ENCODE results near the gene RTN4. TPM values are rescaled to one million over a fixed set of nuclear protein-coding genes. Genes with fewer than 3 reads are reported as not detected.

The RTN4 gene
- total and polyA plus RNA-seq, 10 donors, result 55.2 to 215 (median 155) TPM

DNA sequence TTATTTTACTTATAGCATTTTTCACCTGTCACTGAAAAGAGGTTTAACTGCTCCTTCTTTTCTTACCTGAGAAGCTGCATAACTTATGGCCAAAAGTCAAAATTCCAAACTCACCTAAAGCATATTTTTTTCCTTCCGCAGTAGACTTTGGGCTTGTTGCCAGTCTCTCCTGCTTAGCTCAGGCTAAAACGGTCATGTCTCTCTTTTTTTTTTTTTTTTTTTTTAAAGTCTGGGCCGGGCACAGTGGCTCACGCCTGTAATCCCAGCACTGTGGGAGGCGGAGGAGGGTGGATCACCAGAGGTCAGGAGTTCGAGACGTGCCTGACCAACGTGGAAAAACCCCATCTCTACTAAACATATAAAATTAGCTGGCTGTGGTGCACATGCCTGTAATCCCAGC is 113.5 kb downstream of the RTN4 start:
- 82 to 88% (median 85%) methylated on average over 8 of the region's 8 CpGs for WGBS, 5 donors
- Histone ChIP-seq H3K27me3 (replicated peaks in 1 of 7) (no peaks in the 10 kb centered on the region), H3K4me1 (no peaks in the 10 kb centered on the region), H3K36me3 (no peaks in the 10 kb centered on the region), H3K9me3 (peaks cover 0 to 23% (median 17%) of the 10 kb centered on the region in 8 donors), H3K4me3 (no peak overlapping the region), H3K27ac (no peak overlapping the region)
- TF ChIP-seq POLR2A (IDR thresholded peaks at IDR 0.05), result no peak
- TF ChIP-seq, protein P1, sequence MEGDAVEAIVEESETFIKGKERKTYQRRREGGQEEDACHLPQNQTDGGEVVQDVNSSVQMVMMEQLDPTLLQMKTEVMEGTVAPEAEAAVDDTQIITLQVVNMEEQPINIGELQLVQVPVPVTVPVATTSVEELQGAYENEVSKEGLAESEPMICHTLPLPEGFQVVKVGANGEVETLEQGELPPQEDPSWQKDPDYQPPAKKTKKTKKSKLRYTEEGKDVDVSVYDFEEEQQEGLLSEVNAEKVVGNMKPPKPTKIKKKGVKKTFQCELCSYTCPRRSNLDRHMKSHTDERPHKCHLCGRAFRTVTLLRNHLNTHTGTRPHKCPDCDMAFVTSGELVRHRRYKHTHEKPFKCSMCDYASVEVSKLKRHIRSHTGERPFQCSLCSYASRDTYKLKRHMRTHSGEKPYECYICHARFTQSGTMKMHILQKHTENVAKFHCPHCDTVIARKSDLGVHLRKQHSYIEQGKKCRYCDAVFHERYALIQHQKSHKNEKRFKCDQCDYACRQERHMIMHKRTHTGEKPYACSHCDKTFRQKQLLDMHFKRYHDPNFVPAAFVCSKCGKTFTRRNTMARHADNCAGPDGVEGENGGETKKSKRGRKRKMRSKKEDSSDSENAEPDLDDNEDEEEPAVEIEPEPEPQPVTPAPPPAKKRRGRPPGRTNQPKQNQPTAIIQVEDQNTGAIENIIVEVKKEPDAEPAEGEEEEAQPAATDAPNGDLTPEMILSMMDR (IDR thresholded peaks at IDR 0.05 in 8 of 11, conservative IDR thresholded peaks at IDR 0.05 in 3 of 11), result no peak
- no peak for TF ChIP-seq POLR2AphosphoS5 (IDR thresholded peaks at IDR 0.05)
- DNase-seq, result no peak
- intact Hi-C loops (cut with DNase I; ENCODE audit: low total_unique reads), result no loop called here

DNA sequence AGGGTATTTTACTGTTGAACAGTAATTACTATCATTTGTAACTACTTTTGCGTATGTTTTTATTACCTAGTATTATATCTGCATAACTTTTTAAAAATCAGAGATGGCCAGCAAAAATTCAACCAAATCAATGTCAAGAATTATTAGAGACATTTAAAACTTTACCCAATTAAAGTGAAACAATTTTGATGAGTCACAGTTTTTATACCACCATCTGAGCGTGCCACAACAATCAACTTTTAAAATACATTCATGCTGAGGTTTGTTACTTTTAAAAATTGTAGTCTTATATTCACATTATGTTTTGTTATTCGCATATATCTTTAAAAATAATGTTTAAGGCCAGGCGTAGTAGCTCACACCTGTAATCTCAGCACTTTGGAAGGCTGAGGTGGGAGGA is 114.9 kb downstream of the RTN4 start:
- no peaks in the 10 kb centered on the region for H3K36me3 ChIP-seq
- intact Hi-C loops (cut with DNase I; ENCODE audit: low total_unique reads), result no loop called here
- H3K4me3 ChIP-seq, result no peak overlapping the region
- peaks cover 0 to 23% (median 17%) of the 10 kb centered on the region in 8 donors for H3K9me3 ChIP-seq
- DNase-seq, result no peak
- no peaks in the 10 kb centered on the region for H3K27me3 ChIP-seq (replicated peaks in 1 of 7)
- TF ChIP-seq, protein P1 (IDR thresholded peaks at IDR 0.05 in 8 of 11, conservative IDR thresholded peaks at IDR 0.05 in 3 of 11), result no peak
- no peak for TF ChIP-seq POLR2A (IDR thresholded peaks at IDR 0.05)
- no peak for TF ChIP-seq POLR2AphosphoS5 (IDR thresholded peaks at IDR 0.05)
- 92 to 97% (median 96%) methylated on average over 4 of the region's 4 CpGs for WGBS, 5 donors
- no peak overlapping the region for H3K27ac ChIP-seq
- no peaks in the 10 kb centered on the region for H3K4me1 ChIP-seq

DNA sequence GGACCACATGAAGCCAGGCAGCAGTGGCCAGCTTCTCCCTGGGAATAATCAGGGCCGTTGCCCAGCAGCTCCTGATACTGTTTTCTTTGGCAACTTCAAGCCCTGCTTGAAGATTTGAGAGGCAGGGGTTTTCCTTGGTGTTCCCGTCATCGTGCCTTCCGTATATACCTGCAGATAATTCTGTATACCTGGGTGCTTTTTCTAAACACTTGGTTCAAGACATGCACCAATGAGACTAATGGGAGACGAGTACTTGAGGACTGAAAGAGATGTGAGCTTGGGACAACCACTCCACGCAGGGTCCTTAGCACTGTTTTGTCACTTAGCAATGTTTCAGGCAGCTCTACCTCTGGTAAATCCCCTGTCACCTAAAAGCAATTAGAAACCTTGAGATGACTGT is 118.8 kb downstream of the RTN4 start:
- H3K27me3 ChIP-seq (replicated peaks in 1 of 7), result no peaks in the 10 kb centered on the region
- TF ChIP-seq, protein P1 (IDR thresholded peaks at IDR 0.05 in 8 of 11, conservative IDR thresholded peaks at IDR 0.05 in 3 of 11), result no peak
- no peak for TF ChIP-seq POLR2AphosphoS5 (IDR thresholded peaks at IDR 0.05)
- TF ChIP-seq POLR2A (IDR thresholded peaks at IDR 0.05), result no peak
- no peaks in the 10 kb centered on the region for H3K4me1 ChIP-seq
- no peaks in the 10 kb centered on the region for H3K36me3 ChIP-seq
- H3K27ac ChIP-seq, result no peak overlapping the region
- peaks cover 0 to 5% (median 0%) of the 10 kb centered on the region in 8 donors for H3K9me3 ChIP-seq
- no peak for DNase-seq
- H3K4me3 ChIP-seq, result no peak overlapping the region
- 91 to 98% (median 93%) methylated on average over 6 of the region's 6 CpGs for WGBS, 5 donors
- intact Hi-C loops (cut with DNase I; ENCODE audit: low total_unique reads), result no loop called here

DNA sequence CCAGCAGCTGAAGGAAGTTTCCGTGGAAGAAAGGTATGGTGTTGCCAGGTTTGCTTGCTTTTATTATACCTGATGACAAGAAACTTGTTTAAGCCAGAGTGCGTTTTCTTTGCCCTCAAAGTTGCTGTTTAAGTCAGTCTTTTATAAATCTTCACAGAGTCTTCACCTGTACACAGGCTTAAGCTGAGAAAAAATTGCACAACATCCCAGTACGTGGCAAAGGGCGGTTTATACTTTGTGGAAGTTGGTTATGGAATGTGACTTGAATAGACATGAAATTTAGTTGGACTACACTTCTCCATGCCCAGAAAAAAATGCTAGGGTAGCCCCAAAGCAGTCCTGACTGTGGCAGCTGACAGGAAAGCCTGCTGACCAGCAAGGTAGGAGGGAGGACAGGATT is 121.5 kb downstream of the RTN4 start:
- Histone ChIP-seq H3K4me1 (no peaks in the 10 kb centered on the region), H3K9me3 (peaks cover 0 to 5% (median 0%) of the 10 kb centered on the region in 8 donors), H3K27me3 (replicated peaks in 1 of 7) (no peaks in the 10 kb centered on the region), H3K36me3 (no peaks in the 10 kb centered on the region), H3K4me3 (no peak overlapping the region), H3K27ac (no peak overlapping the region)
- intact Hi-C loops (cut with DNase I; ENCODE audit: low total_unique reads), result no loop called here
- no peak for DNase-seq
- TF ChIP-seq, protein P1 (IDR thresholded peaks at IDR 0.05 in 8 of 11, conservative IDR thresholded peaks at IDR 0.05 in 3 of 11), result no peak
- TF ChIP-seq POLR2AphosphoS5 (IDR thresholded peaks at IDR 0.05) (no peak), POLR2A (IDR thresholded peaks at IDR 0.05) (no peak)
- WGBS, 5 donors, result 86 to 97% (median 86%) methylated on average over 4 of the region's 4 CpGs

Measured in spleen (tissue), 11 donors.